ENCODE data around the gene SETDB2. TPM values are rescaled to one million over a fixed set of nuclear protein-coding genes. Genes with fewer than 3 reads are reported as not detected.
A peak's percentile ranks its signal among the peaks of the same experiment; 100 is the strongest.

Gene SETDB2
- total and polyA plus RNA-seq, 2 of the 13 experiments (the other 11 are each of a cell fraction or from before 2014, with no cell fraction given), result 8.1 to 8.7 TPM

DNA sequence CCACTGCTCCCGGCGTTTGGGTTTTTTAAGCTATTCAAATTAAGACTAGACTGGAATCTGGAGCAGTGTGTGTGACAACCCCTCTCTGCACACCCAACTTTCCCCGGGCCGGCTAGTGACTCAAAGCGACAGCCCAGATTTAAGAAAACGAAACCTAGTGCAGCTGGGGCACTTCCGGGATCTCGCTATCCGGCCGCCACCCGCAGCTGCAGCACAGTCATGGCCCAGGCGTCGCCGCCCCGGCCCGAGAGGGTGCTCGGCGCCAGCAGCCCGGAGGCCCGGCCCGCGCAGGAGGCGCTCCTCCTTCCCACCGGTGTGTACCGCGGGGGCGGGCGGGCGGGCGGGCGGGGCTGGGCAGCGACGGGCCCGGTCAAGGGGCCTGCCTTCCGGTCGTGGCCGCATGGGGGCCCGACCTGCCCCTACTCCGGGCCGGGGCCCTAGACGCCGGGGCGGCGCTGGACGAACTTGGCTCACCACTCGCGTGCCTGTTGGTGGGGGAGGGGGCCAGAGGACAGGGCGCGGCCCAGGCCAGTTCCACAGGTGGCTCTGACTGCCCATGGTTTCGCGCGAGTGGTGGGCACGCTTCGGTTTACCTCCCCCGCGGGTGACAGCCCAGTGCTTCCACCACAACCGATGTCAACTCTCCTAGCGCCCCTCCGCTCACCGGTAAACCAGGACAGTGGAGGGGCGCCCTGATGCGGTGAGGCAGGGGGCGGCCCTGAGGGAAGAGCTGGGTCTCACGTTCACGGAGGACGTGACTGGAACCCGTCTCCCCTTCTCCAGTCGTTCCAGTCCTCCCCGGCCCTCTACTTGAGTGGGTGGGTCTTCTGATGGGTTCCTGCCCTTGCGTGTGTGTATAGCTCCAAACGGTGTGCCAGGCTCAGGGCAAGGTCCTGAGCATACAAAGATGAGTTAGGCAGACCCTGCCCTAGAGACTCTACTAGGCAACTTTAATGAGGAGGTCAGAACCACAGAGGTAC, 52.0 kb downstream of the SETDB2 start, which contains the start of gene PHF11 (continued):
- TF ChIP-seq SP4 (CRISPR knock-in tag; IDR thresholded peaks at IDR 0.05), result no peak
- TF ChIP-seq, protein P1, sequence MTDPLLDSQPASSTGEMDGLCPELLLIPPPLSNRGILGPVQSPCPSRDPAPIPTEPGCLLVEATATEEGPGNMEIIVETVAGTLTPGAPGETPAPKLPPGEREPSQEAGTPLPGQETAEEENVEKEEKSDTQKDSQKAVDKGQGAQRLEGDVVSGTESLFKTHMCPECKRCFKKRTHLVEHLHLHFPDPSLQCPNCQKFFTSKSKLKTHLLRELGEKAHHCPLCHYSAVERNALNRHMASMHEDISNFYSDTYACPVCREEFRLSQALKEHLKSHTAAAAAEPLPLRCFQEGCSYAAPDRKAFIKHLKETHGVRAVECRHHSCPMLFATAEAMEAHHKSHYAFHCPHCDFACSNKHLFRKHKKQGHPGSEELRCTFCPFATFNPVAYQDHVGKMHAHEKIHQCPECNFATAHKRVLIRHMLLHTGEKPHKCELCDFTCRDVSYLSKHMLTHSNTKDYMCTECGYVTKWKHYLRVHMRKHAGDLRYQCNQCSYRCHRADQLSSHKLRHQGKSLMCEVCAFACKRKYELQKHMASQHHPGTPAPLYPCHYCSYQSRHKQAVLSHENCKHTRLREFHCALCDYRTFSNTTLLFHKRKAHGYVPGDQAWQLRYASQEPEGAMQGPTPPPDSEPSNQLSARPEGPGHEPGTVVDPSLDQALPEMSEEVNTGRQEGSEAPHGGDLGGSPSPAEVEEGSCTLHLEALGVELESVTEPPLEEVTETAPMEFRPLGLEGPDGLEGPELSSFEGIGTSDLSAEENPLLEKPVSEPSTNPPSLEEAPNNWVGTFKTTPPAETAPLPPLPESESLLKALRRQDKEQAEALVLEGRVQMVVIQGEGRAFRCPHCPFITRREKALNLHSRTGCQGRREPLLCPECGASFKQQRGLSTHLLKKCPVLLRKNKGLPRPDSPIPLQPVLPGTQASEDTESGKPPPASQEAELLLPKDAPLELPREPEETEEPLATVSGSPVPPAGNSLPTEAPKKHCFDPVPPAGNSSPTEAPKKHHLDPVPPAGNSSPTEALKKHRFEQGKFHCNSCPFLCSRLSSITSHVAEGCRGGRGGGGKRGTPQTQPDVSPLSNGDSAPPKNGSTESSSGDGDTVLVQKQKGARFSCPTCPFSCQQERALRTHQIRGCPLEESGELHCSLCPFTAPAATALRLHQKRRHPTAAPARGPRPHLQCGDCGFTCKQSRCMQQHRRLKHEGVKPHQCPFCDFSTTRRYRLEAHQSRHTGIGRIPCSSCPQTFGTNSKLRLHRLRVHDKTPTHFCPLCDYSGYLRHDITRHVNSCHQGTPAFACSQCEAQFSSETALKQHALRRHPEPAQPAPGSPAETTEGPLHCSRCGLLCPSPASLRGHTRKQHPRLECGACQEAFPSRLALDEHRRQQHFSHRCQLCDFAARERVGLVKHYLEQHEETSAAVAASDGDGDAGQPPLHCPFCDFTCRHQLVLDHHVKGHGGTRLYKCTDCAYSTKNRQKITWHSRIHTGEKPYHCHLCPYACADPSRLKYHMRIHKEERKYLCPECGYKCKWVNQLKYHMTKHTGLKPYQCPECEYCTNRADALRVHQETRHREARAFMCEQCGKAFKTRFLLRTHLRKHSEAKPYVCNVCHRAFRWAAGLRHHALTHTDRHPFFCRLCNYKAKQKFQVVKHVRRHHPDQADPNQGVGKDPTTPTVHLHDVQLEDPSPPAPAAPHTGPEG (CRISPR knock-in tag; IDR thresholded peaks at IDR 0.05), result no peak
- no peak for TF ChIP-seq SATB2 (CRISPR knock-in tag; IDR thresholded peaks at IDR 0.05)
- TF ChIP-seq SMAD9 (CRISPR knock-in tag; IDR thresholded peaks at IDR 0.05), result no peak
- no peak for TF ChIP-seq ZNF10 (CRISPR knock-in tag; IDR thresholded peaks at IDR 0.05; ENCODE audit: borderline replicate concordance, low read depth)
- TF ChIP-seq POLR2AphosphoS5 (IDR thresholded peaks at IDR 0.05; ENCODE audit: low read depth, low read length), result peak; percentile 32; the same call in 1 of the 2 replicates
- no peak for TF ChIP-seq ZNF550 (CRISPR knock-in tag; IDR thresholded peaks at IDR 0.05; ENCODE audit: borderline replicate concordance)
- TF ChIP-seq, protein P2, sequence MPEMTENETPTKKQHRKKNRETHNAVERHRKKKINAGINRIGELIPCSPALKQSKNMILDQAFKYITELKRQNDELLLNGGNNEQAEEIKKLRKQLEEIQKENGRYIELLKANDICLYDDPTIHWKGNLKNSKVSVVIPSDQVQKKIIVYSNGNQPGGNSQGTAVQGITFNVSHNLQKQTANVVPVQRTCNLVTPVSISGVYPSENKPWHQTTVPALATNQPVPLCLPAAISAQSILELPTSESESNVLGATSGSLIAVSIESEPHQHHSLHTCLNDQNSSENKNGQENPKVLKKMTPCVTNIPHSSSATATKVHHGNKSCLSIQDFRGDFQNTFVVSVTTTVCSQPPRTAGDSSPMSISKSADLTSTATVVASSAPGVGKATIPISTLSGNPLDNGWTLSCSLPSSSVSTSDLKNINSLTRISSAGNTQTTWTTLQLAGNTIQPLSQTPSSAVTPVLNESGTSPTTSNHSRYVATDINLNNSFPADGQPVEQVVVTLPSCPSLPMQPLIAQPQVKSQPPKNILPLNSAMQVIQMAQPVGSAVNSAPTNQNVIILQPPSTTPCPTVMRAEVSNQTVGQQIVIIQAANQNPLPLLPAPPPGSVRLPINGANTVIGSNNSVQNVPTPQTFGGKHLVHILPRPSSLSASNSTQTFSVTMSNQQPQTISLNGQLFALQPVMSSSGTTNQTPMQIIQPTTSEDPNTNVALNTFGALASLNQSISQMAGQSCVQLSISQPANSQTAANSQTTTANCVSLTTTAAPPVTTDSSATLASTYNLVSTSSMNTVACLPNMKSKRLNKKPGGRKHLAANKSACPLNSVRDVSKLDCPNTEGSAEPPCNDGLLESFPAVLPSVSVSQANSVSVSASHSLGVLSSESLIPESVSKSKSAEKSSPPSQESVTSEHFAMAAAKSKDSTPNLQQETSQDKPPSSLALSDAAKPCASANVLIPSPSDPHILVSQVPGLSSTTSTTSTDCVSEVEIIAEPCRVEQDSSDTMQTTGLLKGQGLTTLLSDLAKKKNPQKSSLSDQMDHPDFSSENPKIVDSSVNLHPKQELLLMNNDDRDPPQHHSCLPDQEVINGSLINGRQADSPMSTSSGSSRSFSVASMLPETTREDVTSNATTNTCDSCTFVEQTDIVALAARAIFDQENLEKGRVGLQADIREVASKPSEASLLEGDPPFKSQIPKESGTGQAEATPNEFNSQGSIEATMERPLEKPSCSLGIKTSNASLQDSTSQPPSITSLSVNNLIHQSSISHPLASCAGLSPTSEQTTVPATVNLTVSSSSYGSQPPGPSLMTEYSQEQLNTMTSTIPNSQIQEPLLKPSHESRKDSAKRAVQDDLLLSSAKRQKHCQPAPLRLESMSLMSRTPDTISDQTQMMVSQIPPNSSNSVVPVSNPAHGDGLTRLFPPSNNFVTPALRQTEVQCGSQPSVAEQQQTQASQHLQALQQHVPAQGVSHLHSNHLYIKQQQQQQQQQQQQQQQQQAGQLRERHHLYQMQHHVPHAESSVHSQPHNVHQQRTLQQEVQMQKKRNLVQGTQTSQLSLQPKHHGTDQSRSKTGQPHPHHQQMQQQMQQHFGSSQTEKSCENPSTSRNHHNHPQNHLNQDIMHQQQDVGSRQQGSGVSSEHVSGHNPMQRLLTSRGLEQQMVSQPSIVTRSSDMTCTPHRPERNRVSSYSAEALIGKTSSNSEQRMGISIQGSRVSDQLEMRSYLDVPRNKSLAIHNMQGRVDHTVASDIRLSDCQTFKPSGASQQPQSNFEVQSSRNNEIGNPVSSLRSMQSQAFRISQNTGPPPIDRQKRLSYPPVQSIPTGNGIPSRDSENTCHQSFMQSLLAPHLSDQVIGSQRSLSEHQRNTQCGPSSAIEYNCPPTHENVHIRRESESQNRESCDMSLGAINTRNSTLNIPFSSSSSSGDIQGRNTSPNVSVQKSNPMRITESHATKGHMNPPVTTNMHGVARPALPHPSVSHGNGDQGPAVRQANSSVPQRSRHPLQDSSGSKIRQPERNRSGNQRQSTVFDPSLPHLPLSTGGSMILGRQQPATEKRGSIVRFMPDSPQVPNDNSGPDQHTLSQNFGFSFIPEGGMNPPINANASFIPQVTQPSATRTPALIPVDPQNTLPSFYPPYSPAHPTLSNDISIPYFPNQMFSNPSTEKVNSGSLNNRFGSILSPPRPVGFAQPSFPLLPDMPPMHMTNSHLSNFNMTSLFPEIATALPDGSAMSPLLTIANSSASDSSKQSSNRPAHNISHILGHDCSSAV (CRISPR knock-in tag; IDR thresholded peaks at IDR 0.05; ENCODE audit: borderline replicate concordance), result no peak
- TF ChIP-seq, protein P3, sequence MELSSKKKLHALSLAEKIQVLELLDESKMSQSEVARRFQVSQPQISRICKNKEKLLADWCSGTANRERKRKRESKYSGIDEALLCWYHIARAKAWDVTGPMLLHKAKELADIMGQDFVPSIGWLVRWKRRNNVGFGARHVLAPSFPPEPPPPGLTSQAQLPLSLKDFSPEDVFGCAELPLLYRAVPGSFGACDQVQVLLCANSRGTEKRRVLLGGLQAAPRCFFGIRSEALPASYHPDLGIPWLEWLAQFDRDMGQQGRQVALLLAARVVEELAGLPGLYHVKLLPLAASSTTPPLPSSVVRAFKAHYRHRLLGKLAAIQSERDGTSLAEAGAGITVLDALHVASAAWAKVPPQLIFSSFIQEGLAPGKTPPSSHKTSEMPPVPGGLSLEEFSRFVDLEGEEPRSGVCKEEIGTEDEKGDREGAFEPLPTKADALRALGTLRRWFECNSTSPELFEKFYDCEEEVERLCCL (CRISPR knock-in tag; IDR thresholded peaks at IDR 0.05; ENCODE audit: borderline replicate concordance), result no peak
- no peak for TF ChIP-seq KLF16 (CRISPR knock-in tag; IDR thresholded peaks at IDR 0.05)
- TF ChIP-seq YEATS4 (CRISPR knock-in tag; IDR thresholded peaks at IDR 0.05; ENCODE audit: borderline replicate concordance), result no peak
- TF ChIP-seq ARNT2 (CRISPR knock-in tag; IDR thresholded peaks at IDR 0.05; ENCODE audit: low read depth), result no peak
